A673 (cell line): Measurements from ENCODE around the gene MSANTD2.

Experiments used
- CTCF ChIP-seq: fragments of 300-800, 200-600 bp; sonication (generic); conservative IDR thresholded peaks from 2 replicates; pipeline ENCODE4 v1.5.1; 2017; ENCODE audit warnings: low read depth, mild to moderate bottlenecking, antibody characterized with exemption, low read length, moderate library complexity, mixed read lengths
- EZH2 ChIP-seq: fragments of 200-600 bp; sonication (generic); IDR thresholded peaks from 2 replicates; pipeline ENCODE4 v1.6.1; 2017; ENCODE audit warnings: borderline replicate concordance, low read depth, mild to moderate bottlenecking, mixed read lengths, antibody characterized with exemption, low read length; ENCODE audit not compliant: poor library complexity, severe bottlenecking

- TF ChIP-seq CTCF (no peak), EZH2 (no peak)
These were observed 57.2 kb downstream of the MSANTD2 start for GRCh38 chr11:124743050-124743449.
